ENCODE data around the gene MYL5. TPM values are rescaled to one million over a fixed set of nuclear protein-coding genes. Genes with fewer than 3 reads are reported as not detected.

The MYL5 gene
- total and polyA plus RNA-seq, 2 donors (not counting 1 experiment from before 2014, with no cell fraction given), result 9.6 to 14.4 TPM

GRCh38 chr4:687048-687970 is 13.0 kb downstream of the MYL5 start:
- Histone ChIP-seq H2AFZ (ENCODE audit: low read length) (no peak overlapping the region), H3K4me2 (ENCODE audit: extremely low read depth, insufficient read depth, low read length) (peak overlapping the region; percentile 4), H3K4me3 (replicated peaks in 1 of 4; ENCODE audit: control extremely low read depth in 1 of 4, insufficient read depth in 1 of 4, low read depth in 3 of 4, low read length in 4 of 4) (peak overlapping the region in 1 of 4 experiments; percentile 17), H3K27me3 (ENCODE audit: control insufficient read depth, insufficient read depth, low read length) (no peaks in the 10 kb centered on the region), H3K4me1 (ENCODE audit: control insufficient read depth, extremely low read depth, insufficient read depth, low read length) (peaks cover 8% of the 10 kb centered on the region), H3K27ac (ENCODE audit: insufficient read depth, low read length) (peak overlapping the region; percentile 52), H3K36me3 (ENCODE audit: control insufficient read depth, insufficient read depth, low read length) (no peaks in the 10 kb centered on the region), H3K9ac (ENCODE audit: insufficient read depth, low read length) (no peak overlapping the region), H3K79me2 (ENCODE audit: control insufficient read depth, insufficient read depth, low read length) (no peaks in the 10 kb centered on the region), H3K9me3 (ENCODE audit: control insufficient read depth, insufficient read depth, low read depth, low read length) (no peaks in the 10 kb centered on the region), H4K20me1 (ENCODE audit: control insufficient read depth, extremely low read depth, insufficient read depth, low read length) (no peaks in the 10 kb centered on the region)
- TF ChIP-seq EZH2 (IDR thresholded peaks at IDR 0.05; ENCODE audit: low read length, missing control alignments) (no peak), CTCF (conservative IDR thresholded peaks at IDR 0.05 in 1 of 2, IDR thresholded peaks at IDR 0.05 in 1 of 2; ENCODE audit: low read depth in 1 of 2, low read length in 2 of 2) (no peak)
- DNase-seq (ENCODE audit: low read depth in 2 of 2), result peak; percentile 84 to 87

- Histone ChIP-seq H3K36me3 (ENCODE audit: control insufficient read depth, insufficient read depth, low read length) (no peaks in the 10 kb centered on the region), H3K9me3 (ENCODE audit: control insufficient read depth, insufficient read depth, low read depth, low read length) (no peaks in the 10 kb centered on the region), H3K4me3 (replicated peaks in 1 of 4; ENCODE audit: control extremely low read depth in 1 of 4, insufficient read depth in 1 of 4, low read depth in 3 of 4, low read length in 4 of 4) (peak overlapping the region in 2 of 4 experiments; percentile 12 to 40), H2AFZ (ENCODE audit: low read length) (no peak overlapping the region), H3K4me1 (ENCODE audit: control insufficient read depth, extremely low read depth, insufficient read depth, low read length) (peaks cover 8% of the 10 kb centered on the region), H3K4me2 (ENCODE audit: extremely low read depth, insufficient read depth, low read length) (peak overlapping the region; percentile 25), H3K27ac (ENCODE audit: insufficient read depth, low read length) (peak overlapping the region; percentile 25), H4K20me1 (ENCODE audit: control insufficient read depth, extremely low read depth, insufficient read depth, low read length) (no peaks in the 10 kb centered on the region), H3K79me2 (ENCODE audit: control insufficient read depth, insufficient read depth, low read length) (no peaks in the 10 kb centered on the region), H3K9ac (ENCODE audit: insufficient read depth, low read length) (no peak overlapping the region), H3K27me3 (ENCODE audit: control insufficient read depth, insufficient read depth, low read length) (no peaks in the 10 kb centered on the region)
- TF ChIP-seq EZH2 (IDR thresholded peaks at IDR 0.05; ENCODE audit: low read length, missing control alignments) (no peak), CTCF (conservative IDR thresholded peaks at IDR 0.05 in 1 of 2, IDR thresholded peaks at IDR 0.05 in 1 of 2; ENCODE audit: low read depth in 1 of 2, low read length in 2 of 2) (no peak)
- DNase-seq (ENCODE audit: low read depth in 2 of 2), result no peak
These were observed 13.9 kb downstream of the MYL5 start for GRCh38 chr4:687971-688853.
